HCT116 (cell line): ENCODE results near the gene GPHA2. TPM values are rescaled to one million over a fixed set of nuclear protein-coding genes. Genes with fewer than 3 reads are reported as not detected.

Source experiments
- ATAC-seq: fragments of 200-7000 bp; cut with Tn5 transposase; 2 replicates; pipeline ENCODE4 v1.9.1; 2020; ENCODE audit warnings: mild to moderate bottlenecking, moderate library complexity
- BruUV-seq: library from RNA; stranded (reverse); fragments of 400-500 nt; replicated peaks from 2 replicates; lab custom pipeline; 2021; lab: Mats Ljungman, UMichigan
- CTCF ChIA-PET: fragments of 300-600 bp; sonication (Branson Sonifier 250); formaldehyde crosslinking; loops from one replicate; lab custom pipeline; 2021; ENCODE audit warnings: antibody characterized with exemption; lab: Charles Lee
- POLR2A ChIA-PET: fragments of 300-600, 350-600 bp; sonication (Branson Sonifier 250); formaldehyde crosslinking; loops from one replicate; lab custom pipeline; 2021; ENCODE audit warnings: antibody characterized with exemption; lab: Charles Lee
- RAD21 ChIA-PET, 2 experiments: fragments of 300-600 bp; sonication (Branson Sonifier 250); formaldehyde crosslinking; loops; one replicate each; lab custom pipeline; 2023; ENCODE audit warnings: low total read pairs in 2 of 2; ENCODE audit not compliant: uncharacterized antibody in 2 of 2, unreplicated experiment in 2 of 2, low non-redundant PET in 1 of 2; lab: Charles Lee
- DNase-seq: peaks from one replicate; pipeline ENCODE4 v3.0.0-alpha.2; 2010; ENCODE audit warnings: low read depth, low spot score
- H2AFZ ChIP-seq: fragments of 200-600 bp; shearing (Covaris generic), sonication (generic); 2 replicates; pipeline ENCODE4 v1.6.1; 2017; ENCODE audit warnings: low read depth, mixed run types, mixed read lengths, antibody characterized with exemption, low read length; ENCODE audit not compliant: poor library complexity, severe bottlenecking
- H3K27ac ChIP-seq: 2 replicates; pipeline ENCODE4 v1.5.1; 2012; ENCODE audit warnings: low read depth, low read length
- H3K27me3 ChIP-seq: fragments of 200-600 bp; sonication (generic); 2 replicates; pipeline ENCODE4 v1.6.1; 2016; ENCODE audit warnings: mixed run types, low read length, mixed read lengths; ENCODE audit not compliant: insufficient read depth
- H3K36me3 ChIP-seq, 2 experiments: fragments of 200-500 bp in 1 of 2; fragments of 200-600 bp in 1 of 2; sonication (Bioruptor generic) in 1 of 2; sonication (generic) in 1 of 2; 2 replicates each; pipeline versions ENCODE4 v1.5.1 to v1.6.1; 2014 to 2016; ENCODE audit warnings: low read length in 2 of 2, inconsistent platforms in 1 of 2, mixed read lengths in 1 of 2, mixed run types in 1 of 2; ENCODE audit not compliant: insufficient read depth in 2 of 2, control insufficient read depth in 1 of 2
- H3K4me1 ChIP-seq, 2 experiments: fragments of 200-600 bp in 1 of 2; sonication (generic) in 1 of 2; 2 replicates each; pipeline versions ENCODE4 v1.5.1 to v1.6.1; 2012 to 2017; ENCODE audit warnings: low read length in 2 of 2, inconsistent platforms in 1 of 2, mild to moderate bottlenecking in 1 of 2, mixed read lengths in 1 of 2, mixed run types in 1 of 2, moderate library complexity in 1 of 2; ENCODE audit not compliant: insufficient read depth in 2 of 2, control insufficient read depth in 1 of 2
- H3K4me2 ChIP-seq: fragments of 200-600 bp; sonication (generic); 2 replicates; pipeline ENCODE4 v1.6.1; 2017; ENCODE audit warnings: mixed run types, low read length, mixed read lengths
- H3K4me3 ChIP-seq, 2 experiments: fragments of 200-600 bp in 1 of 2; sonication (generic) in 1 of 2; replicated peaks in 1 of 2; 2 replicates each; pipeline ENCODE4 v1.5.1; 2011 to 2016; ENCODE audit warnings: low read length in 2 of 2, control low read depth in 1 of 2, low read depth in 1 of 2, mild to moderate bottlenecking in 1 of 2, mixed read lengths in 1 of 2, mixed run types in 1 of 2
- H3K79me2 ChIP-seq: fragments of 200-600 bp; sonication (generic); 2 replicates; pipeline ENCODE4 v1.6.1; 2017; ENCODE audit warnings: mild to moderate bottlenecking, mixed run types, low read length, moderate library complexity, mixed read lengths; ENCODE audit not compliant: insufficient read depth
- H3K9ac ChIP-seq: fragments of 200-600 bp; sonication (generic); 2 replicates; pipeline ENCODE4 v1.6.1; 2016; ENCODE audit warnings: low read length, mixed read lengths
- H3K9me2 ChIP-seq: fragments of 200-600 bp; sonication (generic), shearing (Covaris generic); 2 replicates; pipeline ENCODE4 v1.6.1; 2017; ENCODE audit warnings: mixed run types, mild to moderate bottlenecking, moderate library complexity; ENCODE audit not compliant: insufficient read depth
- H3K9me3 ChIP-seq, 2 experiments: fragments of 200-500 bp in 1 of 2; fragments of 200-600 bp in 1 of 2; sonication (Bioruptor generic) in 1 of 2; sonication (generic) in 1 of 2; 2 replicates each; pipeline ENCODE4 v1.6.1; 2014 to 2017; ENCODE audit warnings: low read length in 2 of 2, mixed read lengths in 2 of 2, inconsistent platforms in 1 of 2, low read depth in 1 of 2, mild to moderate bottlenecking in 1 of 2, mixed run types in 1 of 2, moderate library complexity in 1 of 2; ENCODE audit not compliant: control insufficient read depth in 1 of 2, insufficient read depth in 1 of 2
- H4K20me1 ChIP-seq: fragments of 200-600 bp; sonication (generic), shearing (Covaris generic); 2 replicates; pipeline ENCODE4 v1.6.1; 2017; ENCODE audit warnings: mixed run types, mild to moderate bottlenecking, moderate library complexity; ENCODE audit not compliant: insufficient read depth
- CBX3 ChIP-seq: IDR thresholded peaks from 2 replicates; pipeline ENCODE4 v1.6.1; 2012; ENCODE audit warnings: low read depth
- CEBPB ChIP-seq: IDR thresholded peaks from 2 replicates; pipeline ENCODE4 v1.6.1; 2012; ENCODE audit warnings: low read depth
- EGR1 ChIP-seq: IDR thresholded peaks from 2 replicates; pipeline ENCODE4 v1.6.1; 2012; ENCODE audit warnings: low read depth
- ELF1 ChIP-seq: IDR thresholded peaks from 2 replicates; pipeline ENCODE4 v1.6.1; 2012; ENCODE audit warnings: low read depth, borderline replicate concordance
- EZH2phosphoT487 ChIP-seq: fragments of 200-600 bp; IDR thresholded peaks from 2 replicates; pipeline ENCODE4 v1.6.1; 2018; ENCODE audit warnings: antibody characterized with exemption, borderline replicate concordance
- JUND ChIP-seq: IDR thresholded peaks from 2 replicates; pipeline ENCODE4 v1.6.1; 2012
- POLR2A ChIP-seq: IDR thresholded peaks from 2 replicates; pipeline ENCODE4 v1.7.0; 2011; ENCODE audit warnings: borderline replicate concordance; ENCODE audit not compliant: insufficient read depth, insufficient read length; ENCODE audit errors: extremely low read depth
- RAD21 ChIP-seq: IDR thresholded peaks from 2 replicates; pipeline ENCODE4 v1.6.1; 2012; ENCODE audit warnings: low read depth, mild to moderate bottlenecking
- SIN3A ChIP-seq: IDR thresholded peaks from 2 replicates; pipeline ENCODE4 v1.6.1; 2012; ENCODE audit warnings: low read depth
- SP1 ChIP-seq: IDR thresholded peaks from 2 replicates; pipeline ENCODE4 v1.6.1; 2012; ENCODE audit warnings: low read depth
- SRF ChIP-seq: IDR thresholded peaks from 2 replicates; pipeline ENCODE4 v1.6.1; 2012; ENCODE audit warnings: low read depth
- TCF7L2 ChIP-seq: IDR thresholded peaks from 2 replicates; pipeline ENCODE4 v1.7.0; 2011; ENCODE audit warnings: borderline replicate concordance, inconsistent platforms; ENCODE audit not compliant: insufficient read depth, insufficient read length; ENCODE audit errors: extremely low read depth
- YY1 ChIP-seq: IDR thresholded peaks from 2 replicates; pipeline ENCODE4 v1.6.1; 2011; ENCODE audit warnings: low read length, low read depth, moderate library complexity, mild to moderate bottlenecking; ENCODE audit not compliant: insufficient replicate concordance; ENCODE audit errors: extremely low read depth
- ZFX ChIP-seq: fragments of 450-650 bp; IDR thresholded peaks from 2 replicates; pipeline ENCODE4 v1.6.1; 2017
- intact Hi-C: fragments of 100-400 bp; cut with micrococcal nuclease; formaldehyde crosslinking; loops from 2 replicates; pipeline ENCODE4 v1.10.0; 2022
- total RNA-seq: library from RNA; stranded (reverse); gene quantifications from one replicate; pipeline ENCODE4 v1.2.1, GENCODE V29; 2021; ENCODE audit not compliant: unreplicated experiment
- TF ChIP-seq, protein P1 (sequence below), 3 experiments: fragments of 200-600 bp in 1 of 3; sonication (generic) in 1 of 3; IDR thresholded peaks in 2 of 3; conservative IDR thresholded peaks in 1 of 3; 2 replicates each; pipeline ENCODE4 v1.5.1; 2012 to 2017; ENCODE audit warnings: low read depth in 2 of 3, low read length in 2 of 3, antibody characterized with exemption in 1 of 3, borderline replicate concordance in 1 of 3, control low read depth in 1 of 3, mild to moderate bottlenecking in 1 of 3, mixed read lengths in 1 of 3, mixed run types in 1 of 3, moderate library complexity in 1 of 3; ENCODE audit not compliant: insufficient read depth in 1 of 3
- TF ChIP-seq, protein P2 (sequence below): IDR thresholded peaks from 2 replicates; pipeline ENCODE4 v1.6.1; 2012
- TF ChIP-seq, protein P3 (sequence below): IDR thresholded peaks from 2 replicates; pipeline ENCODE4 v1.6.1; 2011; ENCODE audit warnings: mild to moderate bottlenecking, low read length, moderate library complexity; ENCODE audit not compliant: insufficient replicate concordance; ENCODE audit errors: extremely low read depth
- TF ChIP-seq, protein P4 (sequence below): IDR thresholded peaks from 2 replicates; pipeline ENCODE4 v1.6.1; 2012

The GPHA2 gene
- total RNA-seq, 1 experiment from 2014 or later = not detected

DNA sequence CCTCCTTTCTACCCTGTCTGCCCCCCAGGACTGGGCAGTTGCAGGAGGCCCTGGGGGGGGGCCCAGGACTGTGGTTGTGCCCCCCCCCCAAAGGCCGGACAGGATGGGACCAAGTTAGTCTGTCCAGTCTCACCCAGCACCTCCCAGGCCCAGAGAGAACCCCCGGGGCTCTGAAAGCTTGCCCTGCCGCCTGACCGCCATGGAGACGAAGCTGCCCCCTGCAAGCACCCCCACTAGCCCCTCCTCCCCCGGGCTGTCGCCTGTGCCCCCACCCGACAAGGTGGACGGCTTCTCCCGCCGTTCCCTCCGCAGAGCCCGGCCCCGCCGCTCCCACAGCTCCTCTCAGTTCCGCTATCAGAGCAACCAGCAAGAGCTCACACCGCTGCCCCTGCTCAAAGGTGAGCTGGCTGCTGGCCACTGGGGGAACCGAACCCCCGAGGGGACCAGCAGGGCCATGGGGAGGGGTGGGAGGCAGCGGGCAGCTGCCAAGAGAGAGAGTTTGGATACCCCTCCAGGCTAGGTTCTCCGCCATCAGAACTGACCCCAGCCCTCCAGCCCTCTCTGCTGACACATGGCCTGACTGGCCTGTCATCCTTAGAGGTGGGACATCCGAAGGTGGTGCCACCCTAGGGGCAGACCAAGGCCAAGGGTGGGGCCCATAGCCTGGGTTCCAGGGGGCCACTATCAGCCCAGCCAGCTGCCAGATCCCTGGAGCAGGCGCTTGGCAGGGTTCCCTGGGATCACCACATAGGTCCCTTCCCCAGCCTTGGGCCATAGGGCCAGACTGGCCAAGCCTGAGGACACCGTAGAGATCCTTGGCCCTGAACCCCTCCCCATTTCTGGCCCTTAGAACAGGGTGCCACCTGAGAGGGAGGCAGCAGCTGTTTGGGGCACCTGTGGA lies 9.9 kb downstream of the GPHA2 start:
- ChIA-PET POLR2A (interaction anchor here (0.6 kb wide), 1 partner anchor 15 kb away, joined by 4 read pairs; no protein-coding TSS in a partner anchor), CTCF (no interaction called here), RAD21 (no interaction called here)
- no peak for DNase-seq
- Histone ChIP-seq H3K36me3 (peaks cover 0 to 3% of the 10 kb centered on the region in 2 experiments; a peak in 1 of 4 replicates), H3K27ac (no peak overlapping the region), H3K9me2 (no peaks in the 10 kb centered on the region), H3K4me3 (peak overlapping the region; percentile 73 to 80), H3K4me2 (peak overlapping the region; percentile 82), H3K27me3 (no peaks in the 10 kb centered on the region), H3K9ac (peak overlapping the region; percentile 68; the same call in 1 of the 2 replicates), H3K9me3 (no peaks in the 10 kb centered on the region), H4K20me1 (no peaks in the 10 kb centered on the region), H3K79me2 (no peaks in the 10 kb centered on the region), H2AFZ (no peak overlapping the region), H3K4me1 (peaks cover 4 to 18% of the 10 kb centered on the region in 2 experiments)
- no peak for ATAC-seq
- intact Hi-C loops = no loop called here
- no TSS peak for BruUV-seq
- TF ChIP-seq, protein P1, sequence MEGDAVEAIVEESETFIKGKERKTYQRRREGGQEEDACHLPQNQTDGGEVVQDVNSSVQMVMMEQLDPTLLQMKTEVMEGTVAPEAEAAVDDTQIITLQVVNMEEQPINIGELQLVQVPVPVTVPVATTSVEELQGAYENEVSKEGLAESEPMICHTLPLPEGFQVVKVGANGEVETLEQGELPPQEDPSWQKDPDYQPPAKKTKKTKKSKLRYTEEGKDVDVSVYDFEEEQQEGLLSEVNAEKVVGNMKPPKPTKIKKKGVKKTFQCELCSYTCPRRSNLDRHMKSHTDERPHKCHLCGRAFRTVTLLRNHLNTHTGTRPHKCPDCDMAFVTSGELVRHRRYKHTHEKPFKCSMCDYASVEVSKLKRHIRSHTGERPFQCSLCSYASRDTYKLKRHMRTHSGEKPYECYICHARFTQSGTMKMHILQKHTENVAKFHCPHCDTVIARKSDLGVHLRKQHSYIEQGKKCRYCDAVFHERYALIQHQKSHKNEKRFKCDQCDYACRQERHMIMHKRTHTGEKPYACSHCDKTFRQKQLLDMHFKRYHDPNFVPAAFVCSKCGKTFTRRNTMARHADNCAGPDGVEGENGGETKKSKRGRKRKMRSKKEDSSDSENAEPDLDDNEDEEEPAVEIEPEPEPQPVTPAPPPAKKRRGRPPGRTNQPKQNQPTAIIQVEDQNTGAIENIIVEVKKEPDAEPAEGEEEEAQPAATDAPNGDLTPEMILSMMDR (IDR thresholded peaks at IDR 0.05 in 2 of 3, conservative IDR thresholded peaks at IDR 0.05 in 1 of 3; ENCODE audit: borderline replicate concordance in 1 of 3, insufficient read depth in 1 of 3, low read depth in 2 of 3, low read length in 2 of 3) = no peak
- no peak for TF ChIP-seq CBX3
- no peak for TF ChIP-seq SRF
- no peak for TF ChIP-seq EGR1
- TF ChIP-seq, protein P2, sequence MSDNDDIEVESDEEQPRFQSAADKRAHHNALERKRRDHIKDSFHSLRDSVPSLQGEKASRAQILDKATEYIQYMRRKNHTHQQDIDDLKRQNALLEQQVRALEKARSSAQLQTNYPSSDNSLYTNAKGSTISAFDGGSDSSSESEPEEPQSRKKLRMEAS = no peak
- TF ChIP-seq ELF1 = no peak
- no peak for TF ChIP-seq ZFX
- TF ChIP-seq, protein P3, sequence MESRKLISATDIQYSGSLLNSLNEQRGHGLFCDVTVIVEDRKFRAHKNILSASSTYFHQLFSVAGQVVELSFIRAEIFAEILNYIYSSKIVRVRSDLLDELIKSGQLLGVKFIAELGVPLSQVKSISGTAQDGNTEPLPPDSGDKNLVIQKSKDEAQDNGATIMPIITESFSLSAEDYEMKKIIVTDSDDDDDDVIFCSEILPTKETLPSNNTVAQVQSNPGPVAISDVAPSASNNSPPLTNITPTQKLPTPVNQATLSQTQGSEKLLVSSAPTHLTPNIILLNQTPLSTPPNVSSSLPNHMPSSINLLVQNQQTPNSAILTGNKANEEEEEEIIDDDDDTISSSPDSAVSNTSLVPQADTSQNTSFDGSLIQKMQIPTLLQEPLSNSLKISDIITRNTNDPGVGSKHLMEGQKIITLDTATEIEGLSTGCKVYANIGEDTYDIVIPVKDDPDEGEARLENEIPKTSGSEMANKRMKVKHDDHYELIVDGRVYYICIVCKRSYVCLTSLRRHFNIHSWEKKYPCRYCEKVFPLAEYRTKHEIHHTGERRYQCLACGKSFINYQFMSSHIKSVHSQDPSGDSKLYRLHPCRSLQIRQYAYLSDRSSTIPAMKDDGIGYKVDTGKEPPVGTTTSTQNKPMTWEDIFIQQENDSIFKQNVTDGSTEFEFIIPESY = no peak
- TF ChIP-seq EZH2phosphoT487 = no peak
- TF ChIP-seq SIN3A = no peak
- no peak for TF ChIP-seq POLR2A
- no peak for TF ChIP-seq YY1
- TF ChIP-seq JUND = no peak
- no peak for TF ChIP-seq CEBPB
- no peak for TF ChIP-seq RAD21
- TF ChIP-seq SP1 = no peak
- TF ChIP-seq, protein P4, sequence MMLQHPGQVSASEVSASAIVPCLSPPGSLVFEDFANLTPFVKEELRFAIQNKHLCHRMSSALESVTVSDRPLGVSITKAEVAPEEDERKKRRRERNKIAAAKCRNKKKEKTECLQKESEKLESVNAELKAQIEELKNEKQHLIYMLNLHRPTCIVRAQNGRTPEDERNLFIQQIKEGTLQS = no peak
- TF ChIP-seq TCF7L2 = no peak
